HepG2 (cell line): ENCODE measurements around the gene MYL1. TPM values are rescaled to one million over a fixed set of nuclear protein-coding genes. Genes with fewer than 3 reads are reported as not detected.

ENCODE experiments used
- ATAC-seq: fragments of 200-7000 bp; cut with Tn5 transposase; 3 replicates; pipeline ENCODE4 v1.9.1; 2020; ENCODE audit warnings: mild to moderate bottlenecking, moderate library complexity
- BruUV-seq: library from RNA; stranded (reverse); fragments of 400-500 nt; replicated peaks from 2 replicates; lab custom pipeline; 2021; lab: Mats Ljungman, UMichigan
- CTCF ChIA-PET: fragments of 300-600 bp; formaldehyde crosslinking; extraction: SDS; loops from one replicate; lab custom pipeline; 2021; ENCODE audit warnings: low total read pairs, inconsistent platforms, low intra/inter-chr PET ratio; lab: Yijun Ruan, JAX
- POLR2A ChIA-PET: fragments of 350-600 bp; sonication (Branson Sonifier 250); formaldehyde crosslinking; loops from one replicate; lab custom pipeline; 2020; ENCODE audit warnings: antibody characterized with exemption, inconsistent platforms; lab: Yijun Ruan, JAX
- DNase-seq: peaks from one replicate; pipeline ENCODE4 v3.0.0-alpha.2; 2015; ENCODE audit warnings: low spot score
- FAIRE-seq: peaks from 3 replicates; lab custom pipeline; 2011; peaks lifted over from hg19 to GRCh38; lab: Jason Lieb, UNC
- H2AFZ ChIP-seq: one replicate; pipeline ENCODE4 v1.6.1; 2011; ENCODE audit warnings: low read length, inconsistent platforms
- H3K27ac ChIP-seq: fragments of 300-600 bp; 3 replicates; pipeline ENCODE4 v1.8.0; 2011; ENCODE audit warnings: mixed run types, mild to moderate bottlenecking, mixed read lengths, low read length, inconsistent platforms; ENCODE audit not compliant: insufficient read depth; ENCODE audit errors: extremely low read length
- H3K27me3 ChIP-seq, 2 experiments: fragments of 200-600 bp in 1 of 2; 2 replicates in 1 of 2; 3 replicates in 1 of 2; pipeline versions ENCODE4 v1.6.0 to v1.8.0; 2011; ENCODE audit warnings: low read length in 2 of 2, mild to moderate bottlenecking in 2 of 2, moderate library complexity in 2 of 2, inconsistent platforms in 1 of 2; ENCODE audit not compliant: insufficient read depth in 2 of 2, control insufficient read depth in 1 of 2
- H3K36me3 ChIP-seq, 2 experiments: fragments of 200-600 bp in 1 of 2; replicated peaks in 1 of 2; 2 replicates in 1 of 2; 3 replicates in 1 of 2; pipeline versions ENCODE4 v1.5.1 to v1.8.0; 2011; ENCODE audit warnings: low read length in 2 of 2, inconsistent platforms in 1 of 2; ENCODE audit not compliant: insufficient read depth in 2 of 2, control insufficient read depth in 1 of 2
- H3K4me1 ChIP-seq: 2 replicates; pipeline ENCODE4 v1.5.1; 2012; ENCODE audit warnings: low read length, inconsistent platforms; ENCODE audit not compliant: insufficient read depth
- H3K4me2 ChIP-seq: 2 replicates; pipeline ENCODE4 v1.6.0; 2011; ENCODE audit warnings: low read depth, low read length, inconsistent platforms
- H3K4me3 ChIP-seq, 3 experiments: fragments of 200-600 bp in 1 of 3; sonication (generic), shearing (Covaris generic) in 1 of 3; replicated peaks in 1 of 3; 2 replicates each; pipeline ENCODE4 v1.5.1; 2011 to 2016; ENCODE audit warnings: low read length in 3 of 3, inconsistent platforms in 2 of 3, low read depth in 2 of 3, mild to moderate bottlenecking in 2 of 3, control low read depth in 1 of 3, mixed read lengths in 1 of 3; ENCODE audit not compliant: insufficient read depth in 1 of 3
- H3K79me2 ChIP-seq: one replicate; pipeline ENCODE4 v1.6.1; 2011; ENCODE audit warnings: low read length, inconsistent platforms; ENCODE audit not compliant: insufficient read depth
- H3K9ac ChIP-seq: 2 replicates; pipeline ENCODE4 v1.6.0; 2011; ENCODE audit warnings: mild to moderate bottlenecking, low read depth, low read length, inconsistent platforms; ENCODE audit not compliant: insufficient read depth
- H3K9me3 ChIP-seq: 2 replicates; pipeline ENCODE4 v1.5.1; 2012; ENCODE audit warnings: mild to moderate bottlenecking, low read length
- H4K20me1 ChIP-seq: 2 replicates; pipeline ENCODE4 v1.6.0; 2011; ENCODE audit warnings: inconsistent platforms, mild to moderate bottlenecking, low read length, moderate library complexity; ENCODE audit not compliant: insufficient read depth
- ADNP ChIP-seq: sonication (generic); formaldehyde crosslinking; IDR thresholded peaks from 2 replicates; pipeline ENCODE4 v1.4.0; 2020; ENCODE audit warnings: missing genetic modification reagents
- AKAP8 ChIP-seq: sonication (generic); formaldehyde crosslinking; IDR thresholded peaks from 2 replicates; pipeline ENCODE4 v1.5.1; 2020; ENCODE audit warnings: mild to moderate bottlenecking, missing genetic modification reagents
- ATM ChIP-seq: fragments of 450-650 bp; IDR thresholded peaks from 2 replicates; pipeline ENCODE4 v1.7.1; 2017; ENCODE audit warnings: mild to moderate bottlenecking, borderline replicate concordance
- HNRNPL ChIP-seq: fragments of 200-400 bp; formaldehyde crosslinking; IDR thresholded peaks from 2 replicates; pipeline ENCODE4 v1.6.1; 2017; ENCODE audit warnings: mild to moderate bottlenecking, low read depth, low read length
- IKZF1 ChIP-seq: fragments of 450-650 bp; IDR thresholded peaks from 2 replicates; pipeline ENCODE4 v1.7.1; 2016
- MAFK ChIP-seq, 2 experiments: IDR thresholded peaks in 1 of 2; conservative IDR thresholded peaks in 1 of 2; 2 replicates each; pipeline ENCODE4 v1.6.1; 2011; ENCODE audit warnings: improper control_type of control experiment in 2 of 2, low read length in 2 of 2
- MED1 ChIP-seq: sonication (generic); formaldehyde crosslinking; IDR thresholded peaks from 2 replicates; pipeline ENCODE4 v1.4.0; 2020; ENCODE audit warnings: missing genetic modification reagents
- NFE2L1 ChIP-seq: sonication (generic); formaldehyde crosslinking; IDR thresholded peaks from 2 replicates; pipeline ENCODE4 v1.4.0; 2020; ENCODE audit warnings: missing genetic modification reagents, mild to moderate bottlenecking, borderline replicate concordance
- SMAD1 ChIP-seq: sonication (generic); formaldehyde crosslinking; IDR thresholded peaks from 2 replicates; pipeline ENCODE4 v1.4.0; 2020; ENCODE audit warnings: missing genetic modification reagents, low read depth, mild to moderate bottlenecking, borderline replicate concordance
- ZMYM3 ChIP-seq: sonication (generic); formaldehyde crosslinking; IDR thresholded peaks from 2 replicates; pipeline ENCODE4 v1.5.1; 2020; ENCODE audit warnings: mild to moderate bottlenecking, missing genetic modification reagents
- ZNF101 ChIP-seq: sonication (generic); formaldehyde crosslinking; IDR thresholded peaks from 2 replicates; pipeline ENCODE4 v1.4.0; 2020; ENCODE audit warnings: mild to moderate bottlenecking, low read depth, missing genetic modification reagents, borderline replicate concordance
- ZNF343 ChIP-seq: sonication (generic); formaldehyde crosslinking; IDR thresholded peaks from 2 replicates; pipeline ENCODE4 v1.4.0; 2020; ENCODE audit warnings: mild to moderate bottlenecking, missing genetic modification reagents
- ZNF737 ChIP-seq: sonication (generic); formaldehyde crosslinking; IDR thresholded peaks from 2 replicates; pipeline ENCODE4 v1.5.0; 2020; ENCODE audit warnings: missing genetic modification reagents, mild to moderate bottlenecking, borderline replicate concordance
- WGBS: methylation state at CpG from one replicate; pipeline ENCODE4 v1.1.6; 2017; ENCODE audit warnings: low lambda C conversion rate; 5-methylcytosine and 5-hydroxymethylcytosine counted together
- in situ Hi-C: cut with HindIII; loops from 2 replicates; pipeline ENCODE4 v1.10.0; 2017; ENCODE audit warnings: low pct_unique_long_range_greater_than_20kb; ENCODE audit not compliant: extremely low pct_ligation_motif_present
- intact Hi-C: fragments of 100-400 bp; cut with micrococcal nuclease; formaldehyde crosslinking; loops from one replicate; pipeline ENCODE4 v1.10.0; 2022; ENCODE audit not compliant: unreplicated experiment
- polyA plus RNA-seq, 8 experiments: library from polyadenylated mRNA; depleted of rRNA in 3 of 8; stranded (reverse) in 7 of 8; unstranded in 1 of 8; fragments of >200 nt; fragmentation: Illumina TruSeq in 4 of 8; extraction: Trizol in 4 of 8; gene quantifications; 2 replicates each; pipeline versions ENCODE4 v1.2.1 to v1.2.3, GENCODE V29; 2011 to 2016; ENCODE audit warnings: low read depth in 4 of 8, missing spikeins in 1 of 8, mixed read lengths in 1 of 8; ENCODE audit not compliant: insufficient read depth in 1 of 8
- total RNA-seq, 5 experiments: library from RNA; depleted of rRNA; stranded (reverse); fragments of >200 nt; fragmentation: Illumina TruSeq; extraction: Trizol; gene quantifications; 2 replicates each; pipeline ENCODE4 v1.2.3, GENCODE V29; 2016; ENCODE audit warnings: low read depth in 1 of 5
- TF ChIP-seq, protein P1 (sequence below): sonication (generic); formaldehyde crosslinking; IDR thresholded peaks from 2 replicates; pipeline ENCODE4 v1.8.1; 2023; ENCODE audit warnings: mild to moderate bottlenecking, missing genetic modification reagents, borderline replicate concordance

Gene MYL1
- total and polyA plus RNA-seq, 2 of the 13 experiments (the other 11 are each of a cell fraction or from before 2014, with no cell fraction given) = not detected

DNA sequence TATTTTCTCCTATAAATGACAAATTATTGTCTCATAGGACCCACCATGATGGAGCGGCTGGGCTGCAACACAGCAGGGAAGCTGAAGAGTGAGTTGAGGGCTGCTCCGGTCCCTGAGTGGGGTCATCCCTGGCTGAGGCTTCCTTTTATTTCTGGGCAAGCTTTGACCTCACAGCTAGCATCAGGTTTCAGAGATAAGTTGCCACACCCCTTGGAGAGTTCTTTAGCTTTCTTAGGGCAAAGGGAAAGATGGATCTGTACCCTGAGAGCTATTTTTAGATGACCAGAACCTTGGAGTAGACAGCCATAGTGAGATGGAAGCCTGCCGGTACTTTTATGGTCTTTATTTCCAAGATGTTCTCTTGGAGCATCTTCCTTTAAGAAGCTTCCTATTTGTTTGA, 11.5 kb downstream of the MYL1 start:
- no peaks in the 10 kb centered on the region for H3K9me3 ChIP-seq
- TF ChIP-seq HNRNPL (no peak), IKZF1 (no peak), AKAP8 (CRISPR knock-in tag) (no peak)
- in situ Hi-C loops = no loop called here
- no peaks in the 10 kb centered on the region for H3K79me2 ChIP-seq
- 27% methylated on average over 3 of the region's 3 CpGs for WGBS
- BruUV-seq = no TSS peak
- no peak overlapping the region for H3K27ac ChIP-seq
- no peaks in the 10 kb centered on the region for H3K36me3 ChIP-seq
- no peak for DNase-seq
- ChIA-PET POLR2A (no interaction called here), CTCF (no interaction called here)
- no peak overlapping the region for H3K9ac ChIP-seq
- intact Hi-C loops = no loop called here
- no peak overlapping the region for H3K4me2 ChIP-seq
- H3K4me3 ChIP-seq = no peak overlapping the region
- no peak for FAIRE-seq
- no peaks in the 10 kb centered on the region for H4K20me1 ChIP-seq
- H3K27me3 ChIP-seq = no peaks in the 10 kb centered on the region
- no peaks in the 10 kb centered on the region for H3K4me1 ChIP-seq
- H2AFZ ChIP-seq = no peak overlapping the region
- no peak for ATAC-seq

DNA sequence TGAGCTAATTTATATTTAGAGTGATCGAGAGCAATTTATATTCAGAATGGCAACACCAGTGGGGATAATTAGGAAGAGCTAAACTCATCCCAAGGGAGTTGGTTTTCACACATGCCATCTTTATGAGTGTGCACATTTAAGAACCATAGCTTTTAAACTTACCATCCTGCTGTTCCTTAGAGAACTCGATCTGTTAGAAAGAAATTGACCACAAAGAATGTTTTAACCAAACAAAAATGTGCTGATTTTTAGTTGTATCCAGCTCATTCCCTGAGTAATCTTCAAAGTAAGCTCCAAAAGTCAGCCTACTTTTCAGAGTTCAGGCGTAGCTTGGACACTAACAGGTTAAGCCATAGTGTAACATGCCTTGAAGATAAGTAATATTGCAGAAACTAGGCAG, 12.6 kb downstream of the MYL1 start:
- no peaks in the 10 kb centered on the region for H3K79me2 ChIP-seq
- no peaks in the 10 kb centered on the region for H3K36me3 ChIP-seq
- H3K27me3 ChIP-seq = no peaks in the 10 kb centered on the region
- no TSS peak for BruUV-seq
- no peaks in the 10 kb centered on the region for H3K4me1 ChIP-seq
- in situ Hi-C loops (no loop called here), intact Hi-C loops (no loop called here)
- ChIA-PET CTCF (no interaction called here), POLR2A (no interaction called here)
- no peak overlapping the region for H2AFZ ChIP-seq
- H3K4me2 ChIP-seq = no peak overlapping the region
- TF ChIP-seq SMAD1 (CRISPR knock-in tag) (no peak), ZNF343 (CRISPR knock-in tag) (no peak), MED1 (CRISPR knock-in tag) (no peak), ADNP (CRISPR knock-in tag) (no peak), ZNF737 (CRISPR knock-in tag) (no peak), ATM (no peak), ZNF101 (CRISPR knock-in tag) (no peak), NFE2L1 (CRISPR knock-in tag) (no peak), MAFK (conservative IDR thresholded peaks at IDR 0.05 in 1 of 2, IDR thresholded peaks at IDR 0.05 in 1 of 2; ENCODE audit: low read length in 2 of 2) (no peak), ZMYM3 (CRISPR knock-in tag) (no peak), IKZF1 (no peak)
- TF ChIP-seq, protein P1, sequence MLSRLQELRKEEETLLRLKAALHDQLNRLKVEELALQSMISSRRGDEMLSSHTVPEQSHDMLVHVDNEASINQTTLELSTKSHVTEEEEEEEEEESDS (CRISPR knock-in tag) = no peak
- H3K4me3 ChIP-seq = no peak overlapping the region
- DNase-seq (no peak), ATAC-seq (no peak), FAIRE-seq (no peak)
- no peaks in the 10 kb centered on the region for H4K20me1 ChIP-seq
- WGBS = under 1% methylated on average over 3 of the region's 3 CpGs
- no peak overlapping the region for H3K9ac ChIP-seq
- H3K27ac ChIP-seq = no peak overlapping the region
- no peaks in the 10 kb centered on the region for H3K9me3 ChIP-seq
